Measurements from ENCODE around the gene CYRIA. TPM values are rescaled to one million over a fixed set of nuclear protein-coding genes. Genes with fewer than 3 reads are reported as not detected.

Gene CYRIA
- polyA plus RNA-seq, 2 of the 4 experiments (the other 2 are of a cell fraction) = 0.01 to 0.08 TPM

- ATAC-seq (no peak), FAIRE-seq (no peak), DNase-seq (ENCODE audit: low read depth in 1 of 2, low spot score in 1 of 2) (no peak)
- POLR2A ChIA-PET = no interaction called here
- H3K27ac ChIP-seq = no peak overlapping the region
- 54% methylated on average over 6 of the region's 6 CpGs for WGBS (ENCODE audit: missing lambda C conversion rate)
- no peak overlapping the region for H3K4me2 ChIP-seq
- H3K4me3 ChIP-seq = no peak overlapping the region
- no peaks in the 10 kb centered on the region for H3K4me1 ChIP-seq
- CTCF ChIA-PET = interaction anchor here (1.2 kb wide), 1 partner anchor 15 kb away, joined by 3 read pairs; no protein-coding TSS in a partner anchor
- no peaks in the 10 kb centered on the region for H3K9me3 ChIP-seq
- no peak for TF ChIP-seq ELK1 (IDR thresholded peaks at IDR 0.05; ENCODE audit: low read depth, low read length)
- no peak for TF ChIP-seq RNF2 (IDR thresholded peaks at IDR 0.05; ENCODE audit: borderline replicate concordance, low read depth)
- TF ChIP-seq CBX8 (IDR thresholded peaks at IDR 0.05) = no peak
- TF ChIP-seq POLR2A (IDR thresholded peaks at IDR 0.05; ENCODE audit: low read length) = no peak
- TF ChIP-seq KDM5A (IDR thresholded peaks at IDR 0.05) = no peak
Observed at GRCh38 chr2:16644221-16644925, 21.3 kb downstream of the CYRIA start.

GRCh38 chr2:16643099-16643498 lies 22.5 kb downstream of the CYRIA start:
- Histone ChIP-seq H3K4me2 (no peak overlapping the region), H3K9me3 (no peaks in the 10 kb centered on the region), H3K4me1 (no peaks in the 10 kb centered on the region), H3K27ac (no peak overlapping the region), H3K4me3 (no peak overlapping the region)
- 18% methylated on average over 2 of the region's 2 CpGs for WGBS (ENCODE audit: missing lambda C conversion rate)
- POLR2A ChIA-PET = no interaction called here
- CTCF ChIA-PET = no interaction called here
- no peak for ATAC-seq
- DNase-seq (ENCODE audit: low read depth in 1 of 2, low spot score in 1 of 2) = no peak
- TF ChIP-seq NR3C1 (IDR thresholded peaks at IDR 0.05) (no peak), ELK1 (IDR thresholded peaks at IDR 0.05; ENCODE audit: low read depth, low read length) (no peak), NPAS2 (CRISPR knock-in tag; IDR thresholded peaks at IDR 0.05; ENCODE audit: borderline replicate concordance) (no peak), NFE2L2 (conservative IDR thresholded peaks at IDR 0.05; ENCODE audit: low read length) (no peak), ZNF302 (CRISPR knock-in tag; IDR thresholded peaks at IDR 0.05) (no peak), KDM5A (IDR thresholded peaks at IDR 0.05) (no peak)
- FAIRE-seq = no peak

GRCh38 chr2:16642088-16642487 lies 23.5 kb downstream of the CYRIA start:
- Histone ChIP-seq H3K9me3 (no peaks in the 10 kb centered on the region), H3K4me3 (no peak overlapping the region), H3K27ac (no peak overlapping the region), H3K4me2 (no peak overlapping the region), H3K4me1 (no peaks in the 10 kb centered on the region)
- TF ChIP-seq RNF2 (IDR thresholded peaks at IDR 0.05; ENCODE audit: borderline replicate concordance, low read depth) (no peak), SMC3 (IDR thresholded peaks at IDR 0.05) (no peak), FOSL2 (IDR thresholded peaks at IDR 0.05) (no peak), FOSL2 (CRISPR knock-in tag; IDR thresholded peaks at IDR 0.05) (no peak), KDM1A (IDR thresholded peaks at IDR 0.05; ENCODE audit: low read depth) (no peak), CHD2 (IDR thresholded peaks at IDR 0.05; ENCODE audit: low read length, partially characterized antibody) (no peak), CHD4 (IDR thresholded peaks at IDR 0.05; ENCODE audit: borderline replicate concordance) (no peak), USF2 (IDR thresholded peaks at IDR 0.05) (no peak), MAFK (IDR thresholded peaks at IDR 0.05; ENCODE audit: partially characterized antibody) (no peak), POLR2A (IDR thresholded peaks at IDR 0.05; ENCODE audit: low read length) (no peak), BHLHE40 (IDR thresholded peaks at IDR 0.05; ENCODE audit: low read depth, low read length) (no peak), GATA3 (IDR thresholded peaks at IDR 0.05; ENCODE audit: borderline replicate concordance) (no peak), ZFP36 (IDR thresholded peaks at IDR 0.05; ENCODE audit: borderline replicate concordance, partially characterized antibody) (no peak), JUN (IDR thresholded peaks at IDR 0.05) (no peak), FOXS1 (CRISPR knock-in tag; IDR thresholded peaks at IDR 0.05) (no peak), NR3C1 (IDR thresholded peaks at IDR 0.05) (no peak), RCOR1 (IDR thresholded peaks at IDR 0.05; ENCODE audit: low read depth, low read length) (no peak), MYC (IDR thresholded peaks at IDR 0.05; ENCODE audit: borderline replicate concordance, low read length) (no peak)
- FAIRE-seq = no peak
- POLR2A ChIA-PET = no interaction called here
- no peak for ATAC-seq
- DNase-seq (ENCODE audit: low read depth in 1 of 2, low spot score in 1 of 2) = no peak
- CTCF ChIA-PET = no interaction called here
- 18% methylated on average over 3 of the region's 3 CpGs for WGBS (ENCODE audit: missing lambda C conversion rate)
